Measurements from ENCODE around the gene UBAC1.
"Not testable (repeated sequence)": the region's sequence is repeated elsewhere in the genome, so short reads cannot be mapped to it uniquely, and the experiment has no call there.

The UBAC1 gene

GRCh38 chr9:135896626-135897025 lies 64.5 kb downstream of the UBAC1 start:
- Mint-ChIP-seq H3K36me3 (ENCODE audit: low read depth) (peaks cover 91% of the 10 kb centered on the region), H3K9me3 (peaks cover 86% of the 10 kb centered on the region), H3K27ac (no peak overlapping the region), H3K27me3 (ENCODE audit: low read depth, poor library complexity) (no peaks in the 10 kb centered on the region), H3K4me3 (no peak overlapping the region), H3K4me1 (peaks cover 14% of the 10 kb centered on the region)
- no peak for TF ChIP-seq CTCF (IDR thresholded peaks at IDR 0.05)
- no peak for DNase-seq

- no peak for TF ChIP-seq CTCF (IDR thresholded peaks at IDR 0.05)
- H3K36me3 Mint-ChIP-seq (ENCODE audit: low read depth) = peaks cover 86% of the 10 kb centered on the region
- H3K27ac Mint-ChIP-seq = no peak overlapping the region
- H3K4me1 Mint-ChIP-seq = peaks cover 18% of the 10 kb centered on the region
- no peak overlapping the region for H3K4me3 Mint-ChIP-seq
- H3K9me3 Mint-ChIP-seq = peaks cover 81% of the 10 kb centered on the region
- no peaks in the 10 kb centered on the region for H3K27me3 Mint-ChIP-seq (ENCODE audit: low read depth, poor library complexity)
- DNase-seq = no peak
Measured at GRCh38 chr9:135896205-135896604, 65.0 kb downstream of the UBAC1 start.

- Mint-ChIP-seq H3K27me3 (ENCODE audit: low read depth, poor library complexity) (no peaks in the 10 kb centered on the region), H3K4me1 (peaks cover 27% of the 10 kb centered on the region), H3K9me3 (peaks cover 73% of the 10 kb centered on the region), H3K4me3 (no peak overlapping the region), H3K27ac (no peak overlapping the region), H3K36me3 (ENCODE audit: low read depth) (peaks cover 79% of the 10 kb centered on the region)
- no peak for DNase-seq
- no peak for TF ChIP-seq CTCF (IDR thresholded peaks at IDR 0.05)
Measured at GRCh38 chr9:135895202-135895848, 65.8 kb downstream of the UBAC1 start.

GRCh38 chr9:135893104-135893503 lies 68.1 kb downstream of the UBAC1 start:
- H3K9me3 Mint-ChIP-seq = peaks cover 50% of the 10 kb centered on the region
- H3K27ac Mint-ChIP-seq = peak overlapping the region; percentile 34
- H3K4me1 Mint-ChIP-seq = peaks cover 49% of the 10 kb centered on the region
- TF ChIP-seq CTCF (IDR thresholded peaks at IDR 0.05) = no peak
- no peaks in the 10 kb centered on the region for H3K27me3 Mint-ChIP-seq (ENCODE audit: low read depth, poor library complexity)
- DNase-seq = no peak
- peaks cover 57% of the 10 kb centered on the region for H3K36me3 Mint-ChIP-seq (ENCODE audit: low read depth)
- H3K4me3 Mint-ChIP-seq = no peak overlapping the region

- Mint-ChIP-seq H3K36me3 (ENCODE audit: low read depth) (peaks cover 49% of the 10 kb centered on the region), H3K27ac (peak overlapping the region; percentile 1), H3K4me1 (peaks cover 57% of the 10 kb centered on the region), H3K9me3 (peaks cover 43% of the 10 kb centered on the region)
- not testable (repeated sequence) for DNase-seq; H3K27me3 Mint-ChIP-seq (ENCODE audit: low read depth, poor library complexity); H3K4me3 Mint-ChIP-seq
Measured at GRCh38 chr9:135892327-135892726, 68.8 kb downstream of the UBAC1 start.

GRCh38 chr9:135891027-135891631 lies 70.0 kb downstream of the UBAC1 start:
- H3K27ac Mint-ChIP-seq = peak overlapping the region; percentile 77

More at GRCh38 chr9:135891027-135891631, 70.0 kb downstream of the UBAC1 start:
- H3K4me3 Mint-ChIP-seq = no peak overlapping the region
- peaks cover 37% of the 10 kb centered on the region for H3K36me3 Mint-ChIP-seq (ENCODE audit: low read depth)
- H3K27me3 Mint-ChIP-seq (ENCODE audit: low read depth, poor library complexity) = peaks cover 3% of the 10 kb centered on the region
- DNase-seq = no peak
- TF ChIP-seq CTCF (IDR thresholded peaks at IDR 0.05) = no peak
- H3K4me1 Mint-ChIP-seq = peaks cover 69% of the 10 kb centered on the region
- peaks cover 31% of the 10 kb centered on the region for H3K9me3 Mint-ChIP-seq

Measured in nephron progenitor cell (in vitro differentiated cells).